Nephron progenitor cell (in vitro differentiated cells): ENCODE measurements around the gene GPS2.

ENCODE experiments used
- DNase-seq: peaks from one replicate; pipeline ENCODE4 v3.0.0; 2021
- H3K27ac Mint-ChIP-seq: 2 replicates; pipeline ENCODE4 v1.8.0; 2021; ENCODE audit warnings: mild to moderate bottlenecking, moderate library complexity, mixed read lengths
- H3K27me3 Mint-ChIP-seq: 2 replicates; pipeline ENCODE4 v1.8.0; 2021; ENCODE audit warnings: mild to moderate bottlenecking, low read depth, mixed read lengths; ENCODE audit not compliant: poor library complexity
- H3K36me3 Mint-ChIP-seq: 2 replicates; pipeline ENCODE4 v1.8.0; 2021; ENCODE audit warnings: low read depth, mixed read lengths
- H3K4me1 Mint-ChIP-seq: 2 replicates; pipeline ENCODE4 v1.8.0; 2021; ENCODE audit warnings: mixed read lengths
- H3K4me3 Mint-ChIP-seq: 2 replicates; pipeline ENCODE4 v1.8.0; 2021; ENCODE audit warnings: mild to moderate bottlenecking, moderate library complexity, mixed read lengths
- H3K9me3 Mint-ChIP-seq: 2 replicates; pipeline ENCODE4 v1.8.0; 2021; ENCODE audit warnings: mild to moderate bottlenecking, moderate library complexity, mixed read lengths
- CTCF ChIP-seq: fragments of 200-600 bp; sonication (generic); IDR thresholded peaks from 2 replicates; pipeline ENCODE4 v1.5.0; 2021; ENCODE audit warnings: antibody characterized with exemption

Gene GPS2

GRCh38 chr17:7324438-7324779 lies 9.2 kb upstream of the GPS2 start:
- no peak for DNase-seq
- Mint-ChIP-seq H3K27me3 (no peaks in the 10 kb centered on the region), H3K4me3 (no peak overlapping the region), H3K36me3 (peaks cover 18% of the 10 kb centered on the region), H3K4me1 (peaks cover 17% of the 10 kb centered on the region), H3K27ac (no peak overlapping the region), H3K9me3 (no peaks in the 10 kb centered on the region)
- TF ChIP-seq CTCF: no peak

- Mint-ChIP-seq H3K27ac (no peak overlapping the region), H3K4me1 (peaks cover 16% of the 10 kb centered on the region), H3K9me3 (no peaks in the 10 kb centered on the region), H3K4me3 (no peak overlapping the region), H3K27me3 (no peaks in the 10 kb centered on the region), H3K36me3 (peaks cover 19% of the 10 kb centered on the region)
- peak; percentile 90 for TF ChIP-seq CTCF
- peak; percentile 84 for DNase-seq
Observed at GRCh38 chr17:7323731-7324437, 8.7 kb upstream of the GPS2 start.

- H3K9me3 Mint-ChIP-seq: no peaks in the 10 kb centered on the region
- no peak overlapping the region for H3K4me3 Mint-ChIP-seq
- no peak overlapping the region for H3K27ac Mint-ChIP-seq
- H3K27me3 Mint-ChIP-seq: no peaks in the 10 kb centered on the region
- H3K36me3 Mint-ChIP-seq: peaks cover 25% of the 10 kb centered on the region
- TF ChIP-seq CTCF: no peak
- H3K4me1 Mint-ChIP-seq: peaks cover 3% of the 10 kb centered on the region
- no peak for DNase-seq
Observed at GRCh38 chr17:7322520-7323194, 7.5 kb upstream of the GPS2 start.

GRCh38 chr17:7321466-7321865 lies 6.3 kb upstream of the GPS2 start:
- no peaks in the 10 kb centered on the region for H3K27me3 Mint-ChIP-seq
- peaks cover 2% of the 10 kb centered on the region for H3K4me1 Mint-ChIP-seq
- DNase-seq: no peak
- TF ChIP-seq CTCF: no peak
- no peak overlapping the region for H3K27ac Mint-ChIP-seq
- H3K36me3 Mint-ChIP-seq: peaks cover 33% of the 10 kb centered on the region
- no peaks in the 10 kb centered on the region for H3K9me3 Mint-ChIP-seq
- no peak overlapping the region for H3K4me3 Mint-ChIP-seq

GRCh38 chr17:7318121-7318860 lies 3.1 kb upstream of the GPS2 start:
- no peak for DNase-seq
- Mint-ChIP-seq H3K27me3 (no peaks in the 10 kb centered on the region), H3K4me3 (no peak overlapping the region), H3K9me3 (no peaks in the 10 kb centered on the region), H3K27ac (peak overlapping the region; percentile 61), H3K4me1 (peaks cover 20% of the 10 kb centered on the region), H3K36me3 (peaks cover 40% of the 10 kb centered on the region)
- TF ChIP-seq CTCF: no peak
